GM21825 (cell line): Measurements from ENCODE around the gene GPRC5A.

ENCODE experiments used
- ATAC-seq: cut with Tn5 transposase; IDR thresholded peaks from one replicate; pipeline ENCODE4 v1.9.1; 2021; ENCODE audit warnings: mild to moderate bottlenecking, moderate library complexity; ENCODE audit not compliant: unreplicated experiment

Gene GPRC5A

DNA sequence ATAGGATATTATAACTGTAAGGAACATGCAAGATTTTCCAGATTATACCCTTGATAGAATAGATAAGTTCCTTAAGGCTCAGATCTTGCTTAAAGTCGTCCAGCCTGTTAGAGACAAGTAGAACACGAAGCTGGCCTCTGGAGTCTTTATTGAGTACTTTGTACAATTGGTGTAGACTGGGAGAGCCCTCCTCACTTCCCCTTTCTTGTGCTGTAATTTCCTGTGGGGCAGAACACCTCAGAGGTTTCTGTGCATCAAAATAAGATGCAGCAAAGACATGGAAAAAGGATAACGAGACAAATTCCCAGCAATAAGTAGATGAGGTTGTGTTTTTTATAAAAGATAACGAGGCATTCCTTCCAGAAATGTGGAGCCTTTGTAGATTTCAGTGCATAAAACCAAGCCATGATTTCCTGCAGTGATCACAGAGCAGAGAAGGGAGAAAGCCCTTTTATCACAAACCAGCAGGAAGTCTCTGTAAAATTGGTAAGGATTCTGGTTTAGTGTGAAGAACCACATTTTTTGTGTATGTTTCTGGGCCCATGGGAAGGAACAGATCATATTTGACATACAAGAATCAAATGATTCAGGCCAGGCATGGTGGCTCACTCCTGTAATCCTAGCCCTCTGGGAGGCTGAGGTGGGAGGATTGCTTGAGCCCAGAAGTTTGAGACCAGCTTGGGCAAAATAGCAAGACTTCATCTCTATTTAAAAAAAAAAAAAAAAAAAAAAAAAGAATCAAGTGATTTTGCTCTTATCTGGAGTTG, 18.0 kb downstream of the GPRC5A start:
- peak; percentile 55 for ATAC-seq

DNA sequence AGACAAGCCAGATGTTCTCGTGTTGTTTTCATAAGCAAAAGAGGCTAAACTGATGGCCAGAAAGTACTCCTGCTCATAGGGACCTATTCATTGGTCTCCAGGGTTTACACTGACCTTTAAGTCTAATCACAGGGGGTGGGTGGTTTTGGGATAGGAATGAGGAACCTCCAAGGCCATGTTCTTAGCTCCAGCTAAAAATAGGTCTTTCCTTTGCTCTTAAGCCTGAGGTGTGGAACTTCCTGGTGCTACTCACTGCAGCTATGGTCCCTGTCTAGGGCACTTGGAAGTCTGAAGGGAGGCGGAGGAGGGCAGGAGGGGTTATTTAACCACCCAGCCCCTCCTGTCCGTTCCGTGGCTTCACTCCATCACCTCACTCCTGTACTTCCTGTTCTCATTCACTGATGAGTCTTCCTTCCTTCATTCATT, 18.6 kb downstream of the GPRC5A start:
- no peak for ATAC-seq

DNA sequence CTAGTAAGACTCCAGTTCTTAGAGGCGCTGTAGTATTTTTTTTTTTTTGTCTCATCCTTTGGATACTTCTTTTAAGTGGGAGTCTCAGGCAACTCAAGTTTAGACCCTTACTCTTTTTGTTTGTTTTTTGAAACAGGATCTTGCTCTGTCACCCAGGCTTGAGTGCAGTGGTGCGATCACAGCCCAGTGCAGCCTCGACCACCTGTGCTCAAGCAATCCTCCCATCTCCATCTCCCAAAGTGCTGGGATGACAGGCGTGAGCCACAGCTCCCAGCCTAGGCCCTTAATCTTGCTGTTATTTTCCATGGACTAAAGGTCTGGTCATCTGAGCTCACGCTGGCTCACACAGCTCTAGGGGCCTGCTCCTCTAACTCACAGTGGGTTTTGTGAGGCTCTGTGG, 21.3 kb downstream of the GPRC5A start:
- no peak for ATAC-seq

DNA sequence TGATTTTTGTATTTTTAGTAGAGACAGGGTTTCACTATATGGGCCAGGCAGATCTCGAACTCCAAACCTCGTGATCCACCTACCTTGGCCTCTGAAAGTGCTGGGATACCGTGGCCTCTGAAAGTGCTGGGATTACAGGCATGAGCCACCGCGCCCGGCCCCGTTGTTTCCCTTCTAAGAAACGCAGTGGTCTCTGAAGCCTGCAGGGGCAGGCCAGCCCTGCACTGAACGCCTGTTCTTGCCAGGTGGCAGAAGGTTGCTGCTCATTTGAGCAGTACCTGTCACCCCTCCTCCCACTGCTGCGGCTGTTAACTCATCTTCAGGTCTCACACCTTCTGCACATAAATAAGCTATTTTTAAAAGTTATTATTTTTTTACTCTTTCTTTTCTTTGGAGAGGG, 24.3 kb downstream of the GPRC5A start:
- ATAC-seq, result no peak

DNA sequence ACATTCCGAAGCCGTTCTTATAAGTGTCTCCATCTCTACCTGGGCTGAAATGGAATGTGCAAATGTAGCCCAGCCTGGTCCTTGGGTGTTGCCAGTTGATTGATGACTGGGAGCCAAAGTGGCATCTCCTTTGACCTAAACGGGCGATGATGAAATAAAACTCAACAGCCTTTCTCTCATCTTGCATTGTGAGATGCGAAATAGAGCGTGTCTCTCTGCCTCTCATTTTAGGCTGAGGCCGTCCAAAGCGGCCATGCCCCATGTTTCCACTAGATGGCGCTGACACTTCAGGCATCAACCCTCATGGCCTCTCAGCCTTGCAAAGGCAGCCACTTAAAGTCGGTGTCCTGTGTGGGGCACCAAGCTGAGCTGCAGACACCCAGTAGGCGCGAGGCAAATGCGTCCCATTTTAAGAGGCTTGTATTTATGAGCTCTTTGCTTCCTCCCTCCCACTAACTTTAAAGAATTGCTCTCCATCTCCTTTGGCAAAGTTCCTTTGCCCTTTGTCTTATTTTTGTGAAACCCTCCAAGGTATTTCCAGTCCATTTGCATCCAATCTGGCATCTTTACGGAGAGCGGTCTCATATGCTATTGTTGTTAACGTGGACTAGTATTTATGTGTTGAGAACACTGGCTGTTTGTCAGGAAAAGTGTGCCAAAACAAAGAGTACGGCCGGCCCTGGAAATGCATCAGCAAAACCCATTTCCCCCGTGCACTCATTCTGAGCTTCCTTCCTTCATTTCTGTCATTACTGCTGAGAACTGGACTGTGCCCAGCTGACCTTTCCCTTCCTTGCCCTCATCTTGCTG, 25.0 kb downstream of the GPRC5A start:
- ATAC-seq, result no peak

DNA sequence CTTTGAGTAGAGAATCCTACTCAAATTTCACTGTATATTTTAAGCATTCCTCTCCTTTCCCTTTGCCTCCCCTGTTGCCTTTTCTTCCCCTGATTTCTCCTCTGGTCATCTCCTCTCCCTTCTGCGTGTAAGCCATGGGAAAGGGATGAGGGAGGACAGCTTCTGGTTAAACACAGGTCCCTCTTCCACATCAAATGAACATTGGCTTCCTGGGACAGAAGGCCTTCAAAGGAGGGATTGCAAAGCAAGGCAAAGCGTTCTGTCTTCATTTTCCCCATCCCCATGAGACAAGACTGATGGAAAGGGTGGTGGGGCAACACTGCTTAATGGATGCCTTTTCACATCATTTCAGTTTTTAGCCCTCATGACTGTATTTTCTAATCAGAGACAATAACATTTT, 26.2 kb downstream of the GPRC5A start:
- no peak for ATAC-seq

DNA sequence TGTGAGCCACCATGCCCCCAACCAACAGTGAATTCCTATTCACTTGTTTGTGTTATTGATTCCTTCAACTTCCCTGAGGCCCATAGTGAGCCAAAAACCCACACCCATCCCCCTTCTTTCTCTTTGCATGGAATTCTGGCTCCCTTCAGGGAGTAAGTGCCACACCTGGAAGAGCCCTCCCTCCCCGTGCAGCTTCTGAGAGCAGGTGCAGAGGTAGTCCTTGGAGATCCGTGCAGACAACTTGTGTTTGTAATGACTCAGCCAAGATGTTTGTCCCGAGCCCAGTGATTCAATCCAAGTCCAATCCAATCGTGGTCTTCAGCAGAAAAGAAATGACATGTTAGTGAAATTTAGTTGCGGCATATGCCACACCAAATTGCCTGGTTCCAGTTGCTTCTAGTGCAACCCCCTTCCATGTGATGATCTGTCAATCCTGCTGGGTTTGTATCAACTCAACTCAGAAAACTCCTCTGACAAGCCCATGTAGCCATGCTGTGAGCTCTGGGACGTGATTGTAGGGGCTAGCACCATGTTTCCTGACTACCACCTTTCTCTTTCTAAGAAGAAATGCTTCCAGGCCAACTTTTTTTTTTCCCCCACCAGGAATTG, 27.5 kb downstream of the GPRC5A start:
- ATAC-seq, result no peak

DNA sequence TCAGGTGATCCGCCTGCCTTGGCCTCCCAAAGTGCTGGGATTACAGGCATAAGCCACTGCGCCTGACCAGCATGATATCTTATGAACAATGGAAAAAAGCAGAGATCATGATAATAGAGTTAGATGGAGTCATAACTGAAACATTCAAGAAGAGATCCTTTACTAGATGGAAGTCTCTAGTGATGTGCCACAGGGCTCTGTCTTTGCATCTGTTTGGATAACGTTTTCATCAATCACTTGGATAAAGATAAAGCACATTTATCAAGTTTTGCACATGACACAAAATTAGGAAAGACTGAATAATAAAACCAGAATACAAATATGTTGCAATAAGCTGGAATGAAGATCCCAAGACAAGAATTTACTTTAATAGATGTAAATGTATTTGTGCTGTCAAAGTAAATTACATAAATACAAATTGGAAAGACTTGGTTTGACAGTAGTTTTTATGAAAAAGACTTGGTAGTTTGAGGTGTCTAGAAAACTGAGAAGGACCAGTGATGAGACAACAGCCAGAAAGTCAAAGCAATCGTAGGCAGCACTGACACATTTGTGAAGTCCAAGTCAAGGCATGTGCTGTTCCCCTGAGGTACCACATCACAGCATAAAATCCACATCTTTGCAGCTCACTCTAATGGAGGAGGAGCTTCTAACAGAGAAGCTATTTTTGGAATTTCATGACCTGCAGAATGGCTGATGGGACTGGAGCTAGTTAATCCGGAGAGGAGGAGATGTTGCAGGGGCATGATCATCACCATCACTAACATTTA, 28.5 kb downstream of the GPRC5A start:
- ATAC-seq, result no peak

DNA sequence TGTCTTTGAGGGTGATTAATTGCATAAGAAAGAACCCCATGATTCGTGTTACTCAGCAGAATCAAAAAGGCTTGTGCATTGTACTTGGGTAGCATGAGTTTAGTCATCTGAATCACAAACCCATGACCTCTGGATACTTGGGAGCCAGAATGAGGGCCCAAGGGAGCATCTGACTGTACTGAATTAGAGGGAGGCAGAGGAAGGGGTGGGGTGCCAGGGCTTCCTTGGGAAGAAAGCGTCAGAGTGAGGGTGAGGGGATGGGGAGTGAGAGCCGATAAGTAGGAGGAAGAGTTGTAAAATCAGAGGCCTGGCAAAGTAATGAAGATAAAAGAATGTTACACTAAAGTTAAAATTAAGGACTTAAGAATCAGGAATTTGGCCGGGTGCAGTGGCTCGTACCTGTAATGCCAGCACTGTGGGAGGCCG, 30.8 kb downstream of the GPRC5A start:
- ATAC-seq, result no peak

DNA sequence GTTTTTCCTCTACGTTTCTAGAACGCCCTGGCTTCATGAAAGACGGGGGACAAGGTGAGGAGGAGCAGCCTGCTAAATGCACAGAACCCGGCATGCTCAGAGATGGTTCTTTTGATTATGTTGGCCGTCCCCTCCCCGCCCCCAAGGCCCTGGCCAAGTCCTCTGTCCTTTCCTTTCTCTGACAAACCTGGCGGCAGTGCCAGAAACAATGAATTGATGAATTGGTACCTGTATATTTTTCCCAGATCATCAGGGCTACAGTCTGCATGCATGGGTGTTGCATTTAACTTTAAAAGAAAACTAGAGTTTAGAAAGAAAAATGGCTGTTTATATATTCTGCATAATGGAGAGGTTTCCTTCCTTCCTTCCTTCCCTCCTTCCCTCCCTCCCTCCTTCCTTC, 31.6 kb downstream of the GPRC5A start:
- ATAC-seq, result no peak

DNA sequence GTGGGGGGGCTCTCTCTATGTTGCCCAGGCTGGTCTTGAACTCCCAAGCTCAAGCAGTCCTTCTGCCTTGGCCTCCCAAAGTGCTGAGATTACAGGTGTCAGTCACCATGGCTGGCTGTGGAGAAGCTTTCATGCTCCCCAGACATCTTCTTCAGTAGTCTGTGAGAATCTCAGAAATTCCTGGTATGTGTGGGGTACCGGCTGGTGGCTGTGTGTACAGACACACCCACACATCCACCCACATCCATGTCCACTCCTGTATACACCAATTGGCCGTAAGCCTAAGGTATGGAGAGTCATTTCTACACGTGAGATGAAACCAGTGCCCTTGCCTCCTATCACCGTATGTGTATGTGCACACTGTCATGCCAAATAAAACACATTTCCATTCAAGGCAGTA, 32.8 kb downstream of the GPRC5A start:
- ATAC-seq, result no peak

DNA sequence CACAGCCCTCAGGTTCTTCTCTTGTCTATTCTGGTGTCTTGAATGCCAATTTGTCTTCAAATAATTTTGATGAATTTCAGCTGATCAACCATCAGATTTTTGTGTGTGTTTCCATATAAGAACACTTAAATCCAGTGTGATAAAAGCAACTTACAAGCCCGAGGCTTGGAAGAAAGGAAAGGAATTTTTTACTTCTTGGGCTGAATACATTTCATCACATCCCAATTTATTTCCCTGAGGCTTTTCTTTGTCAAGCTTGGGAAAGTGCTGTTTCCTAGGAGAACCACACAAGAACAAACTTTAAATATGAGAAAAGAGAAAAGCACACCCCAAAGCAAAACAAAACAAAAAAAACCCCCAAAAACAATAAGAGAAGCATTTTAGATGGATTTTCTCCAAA, 34.0 kb downstream of the GPRC5A start:
- ATAC-seq, result no peak

DNA sequence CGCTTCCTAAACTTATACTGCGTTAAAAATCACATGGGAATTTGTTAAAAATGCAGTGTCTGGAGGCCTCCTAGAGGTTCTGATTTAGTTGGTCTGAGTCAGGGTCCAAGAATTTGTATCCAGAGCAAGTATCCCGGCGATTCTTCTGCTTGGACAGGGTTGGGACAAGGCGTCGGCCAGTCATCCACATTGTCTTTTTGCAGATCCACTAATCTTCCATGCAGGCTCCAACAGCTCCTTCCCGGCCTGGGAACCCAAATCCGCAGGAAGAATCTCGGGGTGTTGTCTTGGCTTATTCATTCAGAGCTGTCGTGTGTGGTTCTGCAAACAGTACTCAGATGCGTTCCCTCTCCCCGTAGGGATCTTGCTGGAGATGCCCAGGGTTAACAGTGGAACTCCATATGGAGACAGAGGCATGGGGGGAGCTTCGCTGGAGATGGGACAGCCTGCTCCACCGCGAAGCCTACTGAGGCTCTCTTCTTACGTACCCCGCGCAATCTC, 35.3 kb downstream of the GPRC5A start:
- ATAC-seq, result no peak

DNA sequence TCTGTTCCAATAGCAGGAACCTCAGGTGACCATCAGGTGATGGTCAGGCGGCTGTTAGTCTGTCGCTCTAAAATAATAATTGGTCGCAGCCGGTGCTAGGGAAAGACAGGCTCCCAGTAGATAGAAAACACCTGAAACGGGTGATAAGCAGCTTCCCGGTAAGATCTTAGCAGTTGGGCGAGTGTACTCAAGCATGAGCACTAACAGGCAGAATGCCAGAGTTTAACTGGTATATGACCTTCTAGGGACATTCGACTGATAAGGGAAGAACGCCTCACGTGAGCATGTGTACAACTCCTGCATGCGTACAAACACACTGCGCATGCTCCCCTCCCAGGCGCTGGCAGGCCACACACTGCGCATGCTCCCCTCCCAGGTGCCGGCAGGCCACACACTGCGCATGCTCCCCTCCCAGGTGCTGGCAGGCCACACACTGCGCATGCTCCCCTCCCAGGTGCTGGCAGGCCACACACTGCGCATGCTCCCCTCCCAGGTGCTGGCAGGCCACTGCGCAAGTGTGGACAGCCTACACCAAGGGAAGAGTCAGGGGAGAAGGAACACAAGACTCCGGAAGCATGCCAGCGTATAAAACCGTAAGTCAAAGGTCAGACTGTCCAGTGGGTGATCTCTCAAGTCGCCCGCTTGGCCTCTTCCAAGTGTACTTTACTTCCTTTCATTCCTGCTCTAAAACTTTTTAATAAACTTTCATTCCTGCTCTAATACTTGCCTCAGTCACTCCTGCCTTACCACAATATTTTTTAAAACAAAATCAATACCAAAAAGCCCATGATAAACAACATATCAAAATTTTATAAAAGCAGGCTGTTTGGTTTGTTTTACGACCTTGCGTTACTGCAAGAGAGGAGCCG, 36.1 kb downstream of the GPRC5A start:
- no peak for ATAC-seq

DNA sequence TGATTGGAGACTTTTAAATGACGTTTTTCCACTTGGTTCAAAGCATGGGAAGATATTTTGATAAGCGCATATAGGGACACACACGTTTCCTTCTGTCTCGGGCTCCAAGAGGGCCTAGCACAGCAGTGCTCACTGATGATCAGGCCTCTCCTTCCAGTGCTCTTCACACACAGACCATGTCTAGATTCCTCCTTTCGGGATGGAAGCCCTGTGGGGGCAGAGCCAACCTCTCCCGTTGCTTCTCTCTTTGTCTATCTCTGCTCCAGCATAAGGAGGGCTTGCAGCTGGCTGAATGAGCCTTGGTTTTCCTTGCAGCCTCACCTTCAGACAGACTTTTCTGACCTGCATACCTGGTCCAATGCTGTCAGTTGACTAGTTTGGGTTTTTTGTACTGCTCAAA, 38.3 kb downstream of the GPRC5A start:
- no peak for ATAC-seq

DNA sequence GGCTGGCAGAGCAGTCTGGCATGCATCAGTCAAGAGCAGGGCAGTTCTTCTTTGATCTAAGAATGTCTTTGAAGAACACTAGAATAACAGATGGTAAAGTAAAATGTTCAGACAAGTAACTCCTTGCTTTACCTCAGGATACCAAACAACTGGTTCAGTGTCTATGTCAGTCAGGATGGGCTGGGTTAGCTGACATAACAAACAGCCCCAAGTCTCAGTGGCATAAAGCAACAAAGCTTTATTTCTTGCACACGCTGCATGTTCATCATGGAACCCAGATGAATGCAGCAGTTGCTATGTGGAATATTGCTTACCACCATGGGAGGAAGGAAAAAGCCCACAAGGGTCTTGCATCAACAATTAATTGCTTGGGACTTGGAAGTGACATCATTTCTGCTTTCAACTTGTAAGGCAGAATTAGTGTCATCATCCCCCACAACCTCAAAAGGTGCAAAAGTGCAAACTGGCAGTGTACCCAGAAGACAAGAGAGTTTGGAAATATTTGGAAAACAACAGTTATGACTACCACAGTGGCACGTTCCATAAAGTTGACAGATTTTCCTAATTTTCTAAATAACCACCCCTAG, 39.4 kb downstream of the GPRC5A start:
- no peak for ATAC-seq

DNA sequence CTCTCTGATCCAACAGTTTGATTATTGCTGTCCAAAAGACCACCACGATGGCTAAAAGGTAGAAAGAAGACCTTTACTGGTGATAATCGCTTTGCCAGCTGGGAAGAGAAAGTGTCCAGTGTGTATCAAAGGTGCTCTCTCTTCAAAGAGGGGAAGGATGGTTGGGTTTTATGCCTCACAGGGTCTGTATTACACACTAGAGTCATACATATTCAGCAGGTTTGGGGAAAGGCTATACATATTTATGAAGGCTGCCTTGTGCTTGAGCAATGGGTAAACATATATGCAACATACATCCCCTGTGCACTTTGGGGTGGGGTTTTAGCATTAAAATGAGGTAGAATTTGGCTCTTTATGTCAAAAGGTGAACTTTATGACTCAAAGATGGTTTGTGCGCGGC, 42.4 kb downstream of the GPRC5A start:
- no peak for ATAC-seq

DNA sequence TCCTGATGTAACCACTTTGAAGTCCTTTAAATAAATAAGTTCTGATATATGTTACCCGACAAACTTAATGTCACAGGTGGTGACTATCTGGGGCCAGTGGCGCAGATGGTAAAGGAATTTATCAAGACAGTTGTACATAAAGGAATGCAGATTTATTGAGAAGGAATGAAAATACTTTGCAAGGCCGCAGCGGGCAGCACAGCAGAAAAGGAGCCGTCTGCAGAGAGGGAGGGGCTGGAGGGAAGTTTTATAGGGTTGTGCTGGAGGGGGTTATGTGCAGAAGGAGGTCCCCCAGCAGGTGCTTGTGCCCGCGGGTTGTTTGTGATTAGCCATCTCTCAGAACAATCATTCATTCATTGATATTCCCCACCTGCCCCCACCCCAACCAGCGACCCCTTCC, 43.2 kb downstream of the GPRC5A start:
- ATAC-seq, result no peak

DNA sequence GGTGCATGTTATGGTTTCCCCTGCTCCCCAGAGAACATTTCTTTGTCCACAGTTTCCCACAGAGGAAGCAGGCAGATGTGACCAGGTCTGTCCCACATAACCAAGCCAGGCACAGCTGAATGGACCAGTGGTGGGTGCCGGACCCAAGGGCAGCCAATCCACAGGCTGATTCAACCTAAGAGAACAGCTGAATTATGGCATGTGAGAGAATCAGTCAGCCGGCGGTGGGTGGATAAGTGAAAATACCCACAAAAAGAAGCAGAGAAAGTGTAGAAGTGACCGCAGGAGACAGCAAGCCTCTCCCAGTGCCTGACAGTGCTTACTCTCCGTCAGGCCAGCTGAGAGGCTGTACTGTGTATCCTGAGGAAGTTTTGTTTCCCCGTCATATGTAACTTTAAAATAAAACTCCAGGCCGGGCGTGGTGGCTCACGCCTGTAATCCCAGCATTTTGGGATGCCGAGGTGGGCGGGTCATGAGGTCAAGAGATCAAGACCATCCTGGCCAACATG, 45.7 kb downstream of the GPRC5A start:
- ATAC-seq, result no peak
